Calu3 (cell line): ENCODE data around the gene ICAM3. TPM values are rescaled to one million over a fixed set of nuclear protein-coding genes. Genes with fewer than 3 reads are reported as not detected.

Experiments used
- BruUV-seq: library from RNA; stranded (reverse); fragments of 400-500 nt; replicated peaks from 2 replicates; lab custom pipeline; 2021; lab: Mats Ljungman, UMichigan
- CTCF ChIA-PET: fragments of 300-600 bp; sonication (Branson Sonifier 250); formaldehyde crosslinking; loops from one replicate; lab custom pipeline; 2022; ENCODE audit warnings: antibody characterized with exemption; lab: Charles Lee
- DNase-seq: peaks from one replicate; pipeline ENCODE4 v3.0.0; 2022
- H3K27ac Mint-ChIP-seq: one replicate; pipeline ENCODE4 v1.8.0; 2022; ENCODE audit warnings: mixed read lengths; ENCODE audit not compliant: unreplicated experiment
- H3K27me3 Mint-ChIP-seq: one replicate; pipeline ENCODE4 v1.8.0; 2022; ENCODE audit warnings: mixed read lengths; ENCODE audit not compliant: unreplicated experiment
- H3K36me3 Mint-ChIP-seq: one replicate; pipeline ENCODE4 v1.8.0; 2022; ENCODE audit warnings: mild to moderate bottlenecking, moderate library complexity, mixed read lengths; ENCODE audit not compliant: insufficient read depth, unreplicated experiment
- H3K4me1 Mint-ChIP-seq: one replicate; pipeline ENCODE4 v1.8.0; 2022; ENCODE audit warnings: mild to moderate bottlenecking, low read depth, mixed read lengths; ENCODE audit not compliant: unreplicated experiment
- H3K4me3 Mint-ChIP-seq: one replicate; pipeline ENCODE4 v1.8.0; 2022; ENCODE audit warnings: mild to moderate bottlenecking, low read depth, moderate library complexity, mixed read lengths; ENCODE audit not compliant: unreplicated experiment
- H3K9me3 Mint-ChIP-seq: one replicate; pipeline ENCODE4 v1.8.0; 2022; ENCODE audit warnings: low read depth, mixed read lengths; ENCODE audit not compliant: unreplicated experiment
- CTCF ChIP-seq: fragments of 200-600 bp; IDR thresholded peaks from one replicate; pipeline ENCODE4 v1.8.0; 2022; ENCODE audit warnings: antibody characterized with exemption; ENCODE audit not compliant: unreplicated experiment
- intact Hi-C: fragments of 100-400 bp; cut with micrococcal nuclease; formaldehyde crosslinking; loops from one replicate; pipeline ENCODE4 v1.10.0; 2022; ENCODE audit not compliant: unreplicated experiment
- total RNA-seq: library from RNA; stranded (reverse); gene quantifications from 2 replicates; pipeline ENCODE4 v1.2.3, GENCODE V29; 2022

The ICAM3 gene
- total RNA-seq, 1 experiment from 2014 or later = 10.8 TPM

GRCh38 chr19:10335352-10335985 lies 4.0 kb downstream of the ICAM3 start:
- intact Hi-C loops = no loop called here
- no peak for DNase-seq
- Mint-ChIP-seq H3K27me3 (no peaks in the 10 kb centered on the region), H3K36me3 (peaks cover 33% of the 10 kb centered on the region), H3K4me3 (peak overlapping the region; percentile 89), H3K27ac (no peak overlapping the region), H3K4me1 (no peaks in the 10 kb centered on the region), H3K9me3 (no peaks in the 10 kb centered on the region)
- no TSS peak for BruUV-seq
- TF ChIP-seq CTCF = no peak
- CTCF ChIA-PET = no interaction called here

GRCh38 chr19:10334588-10335351 lies 4.7 kb downstream of the ICAM3 start:
- no peak for TF ChIP-seq CTCF
- no peaks in the 10 kb centered on the region for H3K4me1 Mint-ChIP-seq
- CTCF ChIA-PET = interaction anchor here (0.6 to 1.1 kb wide), 5 partner anchors 64 to 402 kb away, joined by 3 to 6 read pairs (median 3); partner anchors contain the start of gene ICAM1
- H3K36me3 Mint-ChIP-seq = peaks cover 36% of the 10 kb centered on the region
- BruUV-seq = no TSS peak
- DNase-seq = peak; percentile 92
- H3K9me3 Mint-ChIP-seq = no peaks in the 10 kb centered on the region
- H3K27ac Mint-ChIP-seq = no peak overlapping the region
- H3K4me3 Mint-ChIP-seq = peak overlapping the region; percentile 89
- intact Hi-C loops = no loop called here
- H3K27me3 Mint-ChIP-seq = no peaks in the 10 kb centered on the region

- CTCF ChIA-PET = interaction anchor here (0.6 to 1.1 kb wide), 6 partner anchors 55 to 214 kb away, joined by 3 to 6 read pairs (median 4); partner anchors contain the start of gene ICAM1
- H3K27me3 Mint-ChIP-seq = no peaks in the 10 kb centered on the region
- H3K9me3 Mint-ChIP-seq = no peaks in the 10 kb centered on the region
- TSS peak; percentile 86 for BruUV-seq
- TF ChIP-seq CTCF = no peak
- peak overlapping the region; percentile 89 for H3K4me3 Mint-ChIP-seq
- DNase-seq = no peak
- no peaks in the 10 kb centered on the region for H3K4me1 Mint-ChIP-seq
- peaks cover 40% of the 10 kb centered on the region for H3K36me3 Mint-ChIP-seq
- intact Hi-C loops = no loop called here
- peak overlapping the region; percentile 66 for H3K27ac Mint-ChIP-seq
Measured at GRCh38 chr19:10333758-10334587, 5.5 kb downstream of the ICAM3 start.

GRCh38 chr19:10332965-10333757 lies 6.3 kb downstream of the ICAM3 start, which contains the start of gene RAVER1:
TSS of gene RAVER1 (minus strand) at chr19:10333529. CDS start at chr19:10333507, 22 bp downstream.
- Mint-ChIP-seq H3K27me3 (no peaks in the 10 kb centered on the region), H3K9me3 (no peaks in the 10 kb centered on the region), H3K4me3 (peak within 1 kb of the TSS; percentile 89), H3K27ac (peak within 1 kb of the TSS; percentile 66), H3K4me1 (no peaks in the 10 kb centered on the region), H3K36me3 (peaks cover 44% of the 10 kb centered on the region)
- BruUV-seq = no TSS peak
- intact Hi-C loops = no loop called here
- no peak for TF ChIP-seq CTCF
- CTCF ChIA-PET = interaction anchor here (0.6 to 1.0 kb wide), 2 partner anchors 55 to 213 kb away, joined by 3 to 4 read pairs; no protein-coding TSS in a partner anchor
- DNase-seq = peak; percentile 94
